ENCODE results near the gene ADAMTS2.

ADAMTS2 gene

GRCh38 chr5:179281694-179282093 lies 63.6 kb downstream of the ADAMTS2 start:
- TF ChIP-seq CTCF (IDR thresholded peaks at IDR 0.05), result no peak
- no peak overlapping the region for H3K4me3 Mint-ChIP-seq
- no peaks in the 10 kb centered on the region for H3K36me3 Mint-ChIP-seq (ENCODE audit: low read depth)
- no peak for DNase-seq
- no peak overlapping the region for H3K27ac Mint-ChIP-seq
- H3K9me3 Mint-ChIP-seq, result peaks cover 8% of the 10 kb centered on the region
- peaks cover 61% of the 10 kb centered on the region for H3K4me1 Mint-ChIP-seq
- H3K27me3 Mint-ChIP-seq (ENCODE audit: low read depth, poor library complexity), result peaks cover 20% of the 10 kb centered on the region

GRCh38 chr5:179280095-179280490 lies 65.2 kb downstream of the ADAMTS2 start:
- H3K4me3 Mint-ChIP-seq, result no peak overlapping the region
- H3K27me3 Mint-ChIP-seq (ENCODE audit: low read depth, poor library complexity), result peaks cover 18% of the 10 kb centered on the region
- no peaks in the 10 kb centered on the region for H3K36me3 Mint-ChIP-seq (ENCODE audit: low read depth)
- peak overlapping the region; percentile 46 for H3K27ac Mint-ChIP-seq
- peaks cover 61% of the 10 kb centered on the region for H3K4me1 Mint-ChIP-seq
- no peak for DNase-seq
- TF ChIP-seq CTCF (IDR thresholded peaks at IDR 0.05), result no peak
- H3K9me3 Mint-ChIP-seq, result peaks cover 8% of the 10 kb centered on the region

GRCh38 chr5:179279347-179280094 lies 65.7 kb downstream of the ADAMTS2 start:
- no peak overlapping the region for H3K4me3 Mint-ChIP-seq
- TF ChIP-seq CTCF (IDR thresholded peaks at IDR 0.05), result no peak
- DNase-seq, result no peak
- H3K27ac Mint-ChIP-seq, result peak overlapping the region; percentile 46
- peaks cover 58% of the 10 kb centered on the region for H3K4me1 Mint-ChIP-seq
- peaks cover 18% of the 10 kb centered on the region for H3K27me3 Mint-ChIP-seq (ENCODE audit: low read depth, poor library complexity)
- H3K36me3 Mint-ChIP-seq (ENCODE audit: low read depth), result no peaks in the 10 kb centered on the region
- peaks cover 8% of the 10 kb centered on the region for H3K9me3 Mint-ChIP-seq

GRCh38 chr5:179278546-179278945 lies 66.7 kb downstream of the ADAMTS2 start:
- H3K27me3 Mint-ChIP-seq (ENCODE audit: low read depth, poor library complexity), result peaks cover 18% of the 10 kb centered on the region
- no peak for DNase-seq
- peaks cover 57% of the 10 kb centered on the region for H3K4me1 Mint-ChIP-seq
- H3K27ac Mint-ChIP-seq, result no peak overlapping the region
- TF ChIP-seq CTCF (IDR thresholded peaks at IDR 0.05), result no peak
- no peaks in the 10 kb centered on the region for H3K36me3 Mint-ChIP-seq (ENCODE audit: low read depth)
- H3K4me3 Mint-ChIP-seq, result no peak overlapping the region
- peaks cover 8% of the 10 kb centered on the region for H3K9me3 Mint-ChIP-seq

GRCh38 chr5:179278119-179278518 lies 67.1 kb downstream of the ADAMTS2 start:
- no peak for TF ChIP-seq CTCF (IDR thresholded peaks at IDR 0.05)
- Mint-ChIP-seq H3K27me3 (ENCODE audit: low read depth, poor library complexity) (peaks cover 18% of the 10 kb centered on the region), H3K27ac (no peak overlapping the region), H3K4me1 (peaks cover 59% of the 10 kb centered on the region), H3K9me3 (peaks cover 8% of the 10 kb centered on the region), H3K36me3 (ENCODE audit: low read depth) (no peaks in the 10 kb centered on the region), H3K4me3 (no peak overlapping the region)
- no peak for DNase-seq

- H3K36me3 Mint-ChIP-seq (ENCODE audit: low read depth), result no peaks in the 10 kb centered on the region
- no peak for DNase-seq
These were observed 68.3 kb downstream of the ADAMTS2 start for GRCh38 chr5:179276838-179277395.

More at GRCh38 chr5:179276838-179277395, 68.3 kb downstream of the ADAMTS2 start:
- Mint-ChIP-seq H3K4me1 (peaks cover 70% of the 10 kb centered on the region), H3K9me3 (peaks cover 1% of the 10 kb centered on the region), H3K27me3 (ENCODE audit: low read depth, poor library complexity) (peaks cover 12% of the 10 kb centered on the region), H3K4me3 (no peak overlapping the region), H3K27ac (no peak overlapping the region)
- no peak for TF ChIP-seq CTCF (IDR thresholded peaks at IDR 0.05)
